Erythroblast (primary cell): ENCODE measurements around the gene MBNL2.

Experiments
- GATA1 ChIP-seq: IDR thresholded peaks from 2 replicates; pipeline ENCODE4 v1.6.1; 2011; ENCODE audit warnings: low read depth, mild to moderate bottlenecking, control low read depth, low read length, moderate library complexity
- POLR2A ChIP-seq: IDR thresholded peaks from 2 replicates; pipeline ENCODE4 v1.6.1; 2011; ENCODE audit warnings: mild to moderate bottlenecking, low read length

DNA sequence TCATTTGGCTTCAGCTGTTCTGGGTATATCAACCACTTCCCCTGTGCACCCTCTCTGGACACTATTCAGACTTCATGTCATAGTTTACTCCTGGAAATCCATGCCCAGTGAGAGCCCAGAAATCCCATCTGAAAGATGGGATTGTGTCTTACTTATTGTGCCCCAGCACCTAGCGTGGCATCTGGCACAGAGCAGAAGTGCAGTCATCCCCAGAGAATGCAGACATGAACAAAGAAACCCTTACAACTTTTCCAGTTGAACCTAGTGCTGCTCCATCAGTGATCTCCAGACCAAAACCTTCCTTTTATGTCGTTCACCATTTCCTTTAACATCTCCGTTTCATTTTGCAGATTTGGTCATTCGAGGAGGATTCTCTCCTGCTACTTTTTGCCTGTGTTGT lies 60.6 kb downstream of the MBNL2 start:
- TF ChIP-seq POLR2A (no peak), GATA1 (no peak)
